ENCODE data around the gene MED13. TPM values are rescaled to one million over a fixed set of nuclear protein-coding genes. Genes with fewer than 3 reads are reported as not detected.

MED13 gene
- total and polyA plus RNA-seq, 9 of the 15 experiments (the other 6 are each of a cell fraction or from before 2014, with no cell fraction given): 5.4 to 48.4 (median 28.2) TPM

GRCh38 chr17:61955619-61956018 is 109.5 kb downstream of the MED13 start:
- Histone ChIP-seq H3K27me3 (ENCODE audit: control insufficient read depth in 2 of 2, insufficient read depth in 2 of 2, low read length in 2 of 2) (no peaks in the 10 kb centered on the region), H3K27ac (ENCODE audit: extremely low read depth, low read depth, low read length) (no peak overlapping the region), H3K9me1 (ENCODE audit: control insufficient read depth, insufficient read depth, low read length) (no peaks in the 10 kb centered on the region), H3K4me2 (ENCODE audit: insufficient read depth, low read length) (no peak overlapping the region), H3K79me2 (ENCODE audit: control insufficient read depth, insufficient read depth, low read length) (no peaks in the 10 kb centered on the region), H4K20me1 (replicated peaks; ENCODE audit: control insufficient read depth, insufficient read depth, low read length) (no peaks in the 10 kb centered on the region), H3K4me1 (replicated peaks in 1 of 2; ENCODE audit: control insufficient read depth in 2 of 2, insufficient read depth in 2 of 2, low read length in 2 of 2) (no peaks in the 10 kb centered on the region), H3K9me3 (replicated peaks; ENCODE audit: control insufficient read depth, insufficient read depth, low read depth, low read length) (no peaks in the 10 kb centered on the region), H2AFZ (ENCODE audit: low read depth, low read length) (no peak overlapping the region), H3K36me3 (ENCODE audit: control insufficient read depth, insufficient read depth, low read length) (peaks cover 77% of the 10 kb centered on the region), H3K9ac (ENCODE audit: insufficient read depth in 1 of 2, low read depth in 2 of 2, low read length in 2 of 2) (no peak overlapping the region), H3K4me3 (no peak overlapping the region)
- no TSS peak for BruUV-seq (replicated peaks)
- 90% methylated on average over 4 of the region's 4 CpGs for WGBS (ENCODE audit: insufficient coverage, low coverage, missing lambda C conversion rate)
- intact Hi-C loops (cut with micrococcal nuclease): no loop called here
- no peak for ATAC-seq
- POLR2A ChIA-PET: interaction anchor here (1.5 kb wide), 1 partner anchor 14 kb away, joined by 3 read pairs; no protein-coding TSS in a partner anchor
- in situ Hi-C loops (cut with MboI): no loop called here
- CTCF ChIA-PET (ENCODE audit: low intra/inter-chr PET ratio): no interaction called here
- DNase-seq (ENCODE audit: extremely low read depth in 1 of 4, low spot score in 3 of 4): no peak
- no peak for FAIRE-seq
- TF ChIP-seq TCFL5 (CRISPR knock-in tag; conservative IDR thresholded peaks at IDR 0.05) (no peak), ZKSCAN1 (IDR thresholded peaks at IDR 0.05; ENCODE audit: low read depth, low read length) (no peak), ZNF175 (CRISPR knock-in tag; IDR thresholded peaks at IDR 0.05; ENCODE audit: low read depth) (no peak), CBX2 (IDR thresholded peaks at IDR 0.05; ENCODE audit: insufficient read depth, low read length, poor library complexity, severe bottlenecking) (no peak), RBM34 (IDR thresholded peaks at IDR 0.05; ENCODE audit: borderline replicate concordance, insufficient read depth, low read length) (no peak), MAFG (tag; conservative IDR thresholded peaks at IDR 0.05) (peak; percentile 84), ZFP36 (IDR thresholded peaks at IDR 0.05; ENCODE audit: low read depth, low read length, partially characterized antibody) (no peak), TFE3 (CRISPR knock-in tag; IDR thresholded peaks at IDR 0.05) (no peak), PCBP2 (IDR thresholded peaks at IDR 0.05; ENCODE audit: low read depth, low read length, poor library complexity, severe bottlenecking) (no peak), MAFF (IDR thresholded peaks at IDR 0.05; ENCODE audit: low read length) (peak; percentile 91), ZNF407 (IDR thresholded peaks at IDR 0.05; ENCODE audit: low read depth) (no peak), MYNN (IDR thresholded peaks at IDR 0.05) (no peak), MYNN (CRISPR knock-in tag; IDR thresholded peaks at IDR 0.05) (no peak), MAFK (IDR thresholded peaks at IDR 0.05; ENCODE audit: low read length) (peak; percentile 91), SAFB (IDR thresholded peaks at IDR 0.05; ENCODE audit: borderline replicate concordance, low read depth, low read length) (no peak), ZNF316 (IDR thresholded peaks at IDR 0.05) (peak; percentile 93)
